AG04450 (cell line): ENCODE data around the gene USP54. TPM values are rescaled to one million over a fixed set of nuclear protein-coding genes. Genes with fewer than 3 reads are reported as not detected.
"Not testable (repeated sequence)": the region's sequence is repeated elsewhere in the genome, so short reads cannot be mapped to it uniquely, and the experiment has no call there.

ENCODE experiments used
- CTCF ChIA-PET: fragments of 300-600, 350-600 bp; formaldehyde crosslinking; extraction: SDS; loops from one replicate; lab custom pipeline; 2022; ENCODE audit warnings: antibody characterized with exemption, inconsistent platforms; lab: Charles Lee
- POLR2A ChIA-PET: fragments of 350-600 bp; formaldehyde crosslinking; extraction: SDS; loops from one replicate; lab custom pipeline; 2021; ENCODE audit warnings: antibody characterized with exemption, inconsistent platforms; lab: Yijun Ruan, JAX
- DNase-seq: peaks from one replicate; pipeline ENCODE4 v3.0.0-alpha.2; 2011; ENCODE audit warnings: low read depth, low spot score
- H3K27ac ChIP-seq: one replicate; pipeline ENCODE4 v1.5.1; 2012; ENCODE audit warnings: low read depth, low read length, control low read depth
- H3K27me3 ChIP-seq: one replicate; pipeline ENCODE4 v1.6.0; 2012; ENCODE audit warnings: low read length; ENCODE audit not compliant: control insufficient read depth, insufficient read depth
- H3K4me3 ChIP-seq: 2 replicates; pipeline ENCODE4 v1.5.1; 2011; ENCODE audit warnings: mild to moderate bottlenecking, low read depth, low read length, control low read depth
- H3K9me3 ChIP-seq: 2 replicates; pipeline ENCODE4 v1.5.1; 2012; ENCODE audit warnings: low read length; ENCODE audit not compliant: control insufficient read depth, insufficient read depth
- CTCF ChIP-seq: IDR thresholded peaks from 2 replicates; pipeline ENCODE4 v1.5.1; 2011; ENCODE audit warnings: low read depth, low read length, control low read depth, inconsistent platforms
- polyA plus RNA-seq: library from polyadenylated mRNA; depleted of rRNA; stranded (reverse); fragments of >200 nt; gene quantifications from 2 replicates; pipeline ENCODE4 v1.2.3, GENCODE V29; 2011

Gene USP54
- polyA plus RNA-seq, 1 experiment, result 11.2 TPM

DNA sequence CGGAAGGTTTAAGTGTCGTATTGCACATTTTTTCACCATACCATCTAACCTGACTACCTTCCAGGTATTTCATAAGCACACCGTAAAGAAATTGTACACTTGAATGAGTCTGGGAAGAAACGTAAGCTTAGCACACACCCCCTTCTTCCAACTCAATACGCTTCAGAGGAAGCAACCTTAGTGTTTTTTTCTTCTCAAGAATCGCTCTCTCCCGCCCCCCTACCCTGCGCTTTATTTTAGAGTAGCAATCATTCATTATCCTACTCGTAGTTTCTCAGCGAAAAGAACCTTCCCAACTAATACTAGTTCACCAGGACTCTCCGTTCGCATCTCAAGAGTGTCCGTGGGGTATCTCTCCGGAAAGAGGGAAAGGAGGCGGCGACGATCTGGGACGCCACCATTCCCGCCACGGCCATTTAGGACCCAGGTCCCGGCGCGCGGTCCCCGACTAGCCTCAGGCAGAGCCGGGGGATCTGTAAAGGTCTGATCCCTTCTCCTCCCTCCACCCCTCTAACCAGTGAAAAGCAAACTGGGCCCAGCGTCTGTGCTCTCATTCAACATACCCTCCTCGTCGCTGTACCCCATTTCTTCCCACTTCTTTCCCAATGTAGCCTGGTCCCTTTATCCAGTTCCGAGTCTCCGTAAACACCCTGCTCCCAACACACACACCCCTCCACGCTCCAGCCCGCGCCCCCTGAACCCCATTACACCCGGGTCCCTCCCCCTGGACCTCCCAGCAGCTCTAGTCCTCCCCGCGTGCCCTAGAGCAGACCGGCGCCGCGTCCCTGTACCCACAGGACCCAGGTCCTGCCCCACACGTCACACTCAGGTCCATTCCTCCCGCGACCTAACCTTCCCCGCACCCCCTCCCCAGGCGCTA is 34.1 kb upstream of the USP54 start:
- CTCF ChIA-PET, result interaction anchor here (3.2 kb wide), 1 partner anchor 96 kb away, joined by 17 read pairs; no protein-coding TSS in a partner anchor
- Histone ChIP-seq H3K27me3 (no peaks in the 10 kb centered on the region), H3K4me3 (peak overlapping the region; percentile 95), H3K9me3 (no peaks in the 10 kb centered on the region; the same call in 1 of the 2 replicates), H3K27ac (no peak overlapping the region)
- no peak for DNase-seq
- no peak for TF ChIP-seq CTCF
- POLR2A ChIA-PET, result interaction anchor here (0.8 to 1.8 kb wide), 5 partner anchors 23 to 177 kb away, joined by 3 to 6 read pairs (median 4); partner anchors contain the start of gene PPP3CB

- Histone ChIP-seq H3K27ac (no peak overlapping the region), H3K9me3 (no peaks in the 10 kb centered on the region; the same call in 1 of the 2 replicates), H3K4me3 (no peak overlapping the region), H3K27me3 (no peaks in the 10 kb centered on the region)
- no peak for TF ChIP-seq CTCF
- ChIA-PET POLR2A (no interaction called here), CTCF (interaction anchor here (3.2 kb wide), 1 partner anchor 94 kb away, joined by 17 read pairs; no protein-coding TSS in a partner anchor)
- no peak for DNase-seq
Measured at GRCh38 chr10:73623056-73623455, 31.9 kb upstream of the USP54 start.

GRCh38 chr10:73620974-73621373 is 29.8 kb upstream of the USP54 start:
- POLR2A ChIA-PET, H3K27me3 ChIP-seq, H3K9me3 ChIP-seq, H3K4me3 ChIP-seq, H3K27ac ChIP-seq, CTCF ChIA-PET, DNase-seq: not testable (repeated sequence)

DNA sequence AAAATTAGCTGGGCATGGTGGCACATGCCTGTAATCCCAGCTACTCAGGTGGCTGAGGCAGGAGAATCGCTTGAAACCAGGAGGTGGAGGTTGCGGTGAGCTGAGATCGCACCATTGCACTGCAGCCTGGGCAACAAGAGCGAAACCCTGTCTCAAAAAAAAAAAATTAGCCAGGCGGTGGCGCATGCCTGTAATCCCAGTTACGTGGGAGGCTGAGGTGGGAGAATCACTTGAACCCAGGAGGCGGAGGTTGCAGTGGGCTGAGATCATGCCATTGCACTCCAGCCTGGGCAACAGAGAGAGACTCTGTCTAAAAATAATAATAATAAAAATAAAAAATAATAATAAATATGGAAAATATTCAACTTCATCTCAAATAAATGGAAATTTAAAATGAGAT is 26.0 kb upstream of the USP54 start:
- H3K4me3 ChIP-seq, H3K27ac ChIP-seq, H3K9me3 ChIP-seq, POLR2A ChIA-PET, H3K27me3 ChIP-seq, DNase-seq: not testable (repeated sequence)
- CTCF ChIA-PET, result interaction anchor here (2.1 kb wide), 1 partner anchor 26 kb away, joined by 20 read pairs; no protein-coding TSS in a partner anchor

- CTCF ChIA-PET, result interaction anchor here (1.5 kb wide), 1 partner anchor 85 kb away, joined by 4 read pairs; no protein-coding TSS in a partner anchor
- no peak for TF ChIP-seq CTCF
Measured at GRCh38 chr10:73614720-73615119, 23.6 kb upstream of the USP54 start.

GRCh38 chr10:73609116-73609515 is 18.0 kb upstream of the USP54 start:
- CTCF ChIA-PET, result no interaction called here
- POLR2A ChIA-PET, result no interaction called here
- no peak for TF ChIP-seq CTCF
- no peak for DNase-seq
- H3K27me3 ChIP-seq, result no peaks in the 10 kb centered on the region
- no peak overlapping the region for H3K4me3 ChIP-seq
- H3K27ac ChIP-seq, result no peak overlapping the region
- no peaks in the 10 kb centered on the region for H3K9me3 ChIP-seq

More at GRCh38 chr10:73614720-73615119, 23.6 kb upstream of the USP54 start:
- Histone ChIP-seq H3K9me3 (no peaks in the 10 kb centered on the region), H3K27ac (no peak overlapping the region), H3K4me3 (no peak overlapping the region), H3K27me3 (no peaks in the 10 kb centered on the region)
- POLR2A ChIA-PET, result no interaction called here
- no peak for DNase-seq
